BLaER1 (cell line): Measurements from ENCODE around the gene CAV2.
A peak's percentile ranks its signal among the peaks of the same experiment; 100 is the strongest.

Experiments
- H3K27ac ChIP-seq: shearing (Covaris generic); formaldehyde crosslinking; 2 replicates; pipeline ENCODE4 v1.8.1; 2022
- H3K27me3 ChIP-seq: shearing (Covaris generic); formaldehyde crosslinking; 2 replicates; pipeline ENCODE4 v1.8.1; 2022
- H3K36me3 ChIP-seq: shearing (Covaris generic); formaldehyde crosslinking; 2 replicates; pipeline ENCODE4 v1.8.1; 2022
- H3K4me1 ChIP-seq: shearing (Covaris generic); formaldehyde crosslinking; 2 replicates; pipeline ENCODE4 v1.8.1; 2022
- H3K4me2 ChIP-seq: shearing (Covaris generic); formaldehyde crosslinking; 2 replicates; pipeline ENCODE4 v1.8.1; 2022
- H3K4me3 ChIP-seq: shearing (Covaris generic); formaldehyde crosslinking; 2 replicates; pipeline ENCODE4 v1.8.1; 2022
- H3K9ac ChIP-seq: shearing (Covaris generic); formaldehyde crosslinking; 2 replicates; pipeline ENCODE4 v1.8.1; 2022
- H3K9me3 ChIP-seq: shearing (Covaris generic); formaldehyde crosslinking; 2 replicates; pipeline ENCODE4 v1.8.1; 2022
- H4K20me1 ChIP-seq: shearing (Covaris generic); formaldehyde crosslinking; 2 replicates; pipeline ENCODE4 v1.8.1; 2022
- Cebpa-rat ChIP-seq: shearing (Covaris generic); IDR thresholded peaks from 2 replicates; pipeline ENCODE4 v1.8.1; 2022

Gene CAV2

GRCh38 chr7:116521046-116521664 is 21.6 kb downstream of the CAV2 start:
- Histone ChIP-seq H3K4me2 (no peak overlapping the region), H3K27ac (no peak overlapping the region), H3K9me3 (no peaks in the 10 kb centered on the region), H3K9ac (no peak overlapping the region), H3K4me3 (no peak overlapping the region), H3K36me3 (no peaks in the 10 kb centered on the region), H4K20me1 (peaks cover 7% of the 10 kb centered on the region), H3K27me3 (peaks cover 31% of the 10 kb centered on the region), H3K4me1 (peaks cover 13% of the 10 kb centered on the region)
- TF ChIP-seq Cebpa-rat = no peak

DNA sequence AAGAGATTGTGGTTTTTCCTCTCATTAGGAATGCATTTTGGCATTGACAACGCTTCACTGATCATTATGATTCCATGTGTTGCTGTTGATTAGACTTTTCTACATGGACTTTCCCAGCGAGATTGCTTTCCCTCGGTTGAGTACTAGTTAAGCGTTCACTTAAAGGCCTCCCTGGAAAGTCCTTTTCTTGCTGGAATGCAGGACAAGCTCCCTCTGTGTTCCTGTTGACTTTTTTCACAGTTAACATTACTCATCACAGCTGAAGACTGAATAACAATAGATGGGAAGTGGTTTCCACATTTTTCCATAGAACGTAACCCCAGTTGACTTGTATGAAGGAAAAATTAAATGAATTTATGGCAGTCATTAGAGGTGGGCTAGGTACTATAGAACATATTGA is 22.7 kb downstream of the CAV2 start:
- Histone ChIP-seq H3K36me3 (no peaks in the 10 kb centered on the region), H3K27me3 (peaks cover 42% of the 10 kb centered on the region), H3K9me3 (no peaks in the 10 kb centered on the region), H3K4me1 (peaks cover 20% of the 10 kb centered on the region), H3K4me3 (no peak overlapping the region), H3K9ac (no peak overlapping the region), H3K4me2 (no peak overlapping the region), H4K20me1 (peaks cover 7% of the 10 kb centered on the region), H3K27ac (no peak overlapping the region)
- TF ChIP-seq Cebpa-rat = no peak

GRCh38 chr7:116524221-116524608 is 24.7 kb downstream of the CAV2 start:
- no peaks in the 10 kb centered on the region for H3K36me3 ChIP-seq
- peaks cover 7% of the 10 kb centered on the region for H4K20me1 ChIP-seq
- H3K4me1 ChIP-seq = peaks cover 20% of the 10 kb centered on the region
- H3K27ac ChIP-seq = no peak overlapping the region
- H3K27me3 ChIP-seq = peaks cover 47% of the 10 kb centered on the region
- no peak for TF ChIP-seq Cebpa-rat
- H3K4me2 ChIP-seq = no peak overlapping the region
- no peaks in the 10 kb centered on the region for H3K9me3 ChIP-seq
- H3K4me3 ChIP-seq = no peak overlapping the region
- no peak overlapping the region for H3K9ac ChIP-seq

DNA sequence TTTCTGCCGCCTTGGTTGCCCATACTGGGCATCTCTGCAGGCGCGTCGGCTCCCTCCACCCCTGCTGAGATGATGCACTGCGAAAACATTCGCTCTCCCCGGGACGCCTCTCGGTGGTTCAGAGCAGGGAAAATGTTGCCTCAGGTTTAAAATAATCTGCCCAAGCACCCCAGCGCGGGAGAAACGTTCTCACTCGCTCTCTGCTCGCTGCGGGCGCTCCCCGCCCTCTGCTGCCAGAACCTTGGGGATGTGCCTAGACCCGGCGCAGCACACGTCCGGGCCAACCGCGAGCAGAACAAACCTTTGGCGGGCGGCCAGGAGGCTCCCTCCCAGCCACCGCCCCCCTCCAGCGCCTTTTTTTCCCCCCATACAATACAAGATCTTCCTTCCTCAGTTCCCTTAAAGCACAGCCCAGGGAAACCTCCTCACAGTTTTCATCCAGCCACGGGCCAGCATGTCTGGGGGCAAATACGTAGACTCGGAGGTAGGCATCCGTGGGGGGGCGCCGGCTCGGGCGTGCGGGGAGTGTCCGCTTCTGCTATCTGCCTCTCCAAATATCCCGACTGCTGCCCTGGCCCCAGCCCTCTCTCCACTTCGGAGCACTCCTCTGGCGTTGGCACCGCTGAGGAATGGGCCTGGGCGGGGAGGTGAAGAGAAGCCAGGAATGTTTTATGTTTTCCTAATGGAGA is 25.2 kb downstream of the CAV2 start, which contains the start of gene CAV1:
Gene CAV1 (plus strand): TSS at position 428 of the 689 bp plus-strand sequence. CDS start 27 bp downstream, at position 455.
- peak within 1 kb of the TSS; percentile 67 for H3K4me3 ChIP-seq
- H3K27ac ChIP-seq = no peak within 1 kb of the TSS
- peaks cover 7% of the 10 kb centered on the region for H4K20me1 ChIP-seq
- no peaks in the 10 kb centered on the region for H3K36me3 ChIP-seq
- peaks cover 20% of the 10 kb centered on the region for H3K4me1 ChIP-seq
- H3K27me3 ChIP-seq = peaks cover 47% of the 10 kb centered on the region
- H3K4me2 ChIP-seq = peak within 1 kb of the TSS; percentile 96
- peak within 1 kb of the TSS; percentile 13; the same call in 1 of the 2 replicates for H3K9ac ChIP-seq
- no peak for TF ChIP-seq Cebpa-rat
- H3K9me3 ChIP-seq = no peaks in the 10 kb centered on the region

DNA sequence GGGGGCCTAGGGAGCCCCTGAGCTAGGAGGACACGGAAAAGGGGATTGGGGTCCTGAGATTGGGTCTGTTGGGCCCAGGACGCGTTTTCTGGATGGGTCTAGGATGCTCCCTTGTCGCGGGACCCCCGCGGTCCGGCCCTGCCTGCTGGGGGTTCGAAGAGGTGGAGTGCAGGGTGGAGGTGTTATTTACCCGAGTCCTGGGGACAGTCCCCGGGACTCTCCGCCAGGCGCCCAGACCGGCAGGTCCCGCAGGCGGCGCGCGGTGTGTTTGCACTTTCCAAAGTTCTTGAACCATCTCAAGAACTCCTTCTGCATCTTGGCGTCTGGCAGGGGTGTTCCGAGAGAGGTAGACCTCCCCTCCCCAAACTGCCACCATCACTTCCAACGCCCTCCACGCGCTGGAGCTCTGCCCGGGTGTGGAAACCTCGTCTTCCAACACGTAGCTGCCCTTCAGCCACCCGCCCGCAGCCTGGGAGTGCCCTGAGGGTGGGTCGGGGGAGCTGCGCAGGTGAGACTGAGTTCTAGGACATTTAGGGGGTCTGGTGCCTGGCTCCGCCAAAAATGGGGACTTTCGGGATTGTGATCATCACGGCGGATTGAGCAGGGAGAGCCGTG is 25.9 kb downstream of the CAV2 start:
- no peak for TF ChIP-seq Cebpa-rat
- H3K4me2 ChIP-seq = peak overlapping the region; percentile 96
- peak overlapping the region; percentile 67 for H3K4me3 ChIP-seq
- no peaks in the 10 kb centered on the region for H3K9me3 ChIP-seq
- peaks cover 7% of the 10 kb centered on the region for H4K20me1 ChIP-seq
- H3K4me1 ChIP-seq = peaks cover 20% of the 10 kb centered on the region
- H3K27ac ChIP-seq = no peak overlapping the region
- H3K27me3 ChIP-seq = peaks cover 47% of the 10 kb centered on the region
- H3K36me3 ChIP-seq = no peaks in the 10 kb centered on the region
- H3K9ac ChIP-seq = peak overlapping the region; percentile 13; the same call in 1 of the 2 replicates

- H3K27me3 ChIP-seq = peaks cover 47% of the 10 kb centered on the region
- peak overlapping the region; percentile 96 for H3K4me2 ChIP-seq
- H4K20me1 ChIP-seq = peaks cover 7% of the 10 kb centered on the region
- H3K4me1 ChIP-seq = peaks cover 20% of the 10 kb centered on the region
- TF ChIP-seq Cebpa-rat = no peak
- peak overlapping the region; percentile 13; the same call in 1 of the 2 replicates for H3K9ac ChIP-seq
- no peaks in the 10 kb centered on the region for H3K36me3 ChIP-seq
- peak overlapping the region; percentile 67 for H3K4me3 ChIP-seq
- H3K27ac ChIP-seq = no peak overlapping the region
- no peaks in the 10 kb centered on the region for H3K9me3 ChIP-seq
Measured at GRCh38 chr7:116525913-116526861, 26.6 kb downstream of the CAV2 start.

DNA sequence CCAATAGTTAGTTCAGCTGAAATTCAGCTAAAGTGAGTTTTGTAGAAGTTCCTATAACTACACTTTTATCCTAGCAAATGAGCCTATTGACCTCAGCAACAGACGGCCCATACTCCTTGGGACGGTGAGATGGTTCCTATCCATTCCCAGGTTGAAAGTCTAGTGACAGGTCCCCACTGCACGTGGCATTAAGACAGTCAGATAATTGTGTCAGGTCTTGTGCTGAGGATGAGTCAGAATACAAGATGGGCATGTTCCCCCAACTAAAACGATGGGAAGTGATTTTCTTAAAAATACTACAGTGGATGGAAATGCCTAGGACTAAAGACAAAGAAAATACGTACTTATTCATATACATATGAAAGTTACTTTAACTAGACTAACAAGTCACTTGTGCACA is 27.4 kb downstream of the CAV2 start:
- H3K9me3 ChIP-seq = no peaks in the 10 kb centered on the region
- H4K20me1 ChIP-seq = peaks cover 7% of the 10 kb centered on the region
- no peak overlapping the region for H3K27ac ChIP-seq
- no peak overlapping the region for H3K9ac ChIP-seq
- H3K4me3 ChIP-seq = peak overlapping the region; percentile 67
- peaks cover 20% of the 10 kb centered on the region for H3K4me1 ChIP-seq
- TF ChIP-seq Cebpa-rat = no peak
- peaks cover 47% of the 10 kb centered on the region for H3K27me3 ChIP-seq
- no peaks in the 10 kb centered on the region for H3K36me3 ChIP-seq
- H3K4me2 ChIP-seq = peak overlapping the region; percentile 96

DNA sequence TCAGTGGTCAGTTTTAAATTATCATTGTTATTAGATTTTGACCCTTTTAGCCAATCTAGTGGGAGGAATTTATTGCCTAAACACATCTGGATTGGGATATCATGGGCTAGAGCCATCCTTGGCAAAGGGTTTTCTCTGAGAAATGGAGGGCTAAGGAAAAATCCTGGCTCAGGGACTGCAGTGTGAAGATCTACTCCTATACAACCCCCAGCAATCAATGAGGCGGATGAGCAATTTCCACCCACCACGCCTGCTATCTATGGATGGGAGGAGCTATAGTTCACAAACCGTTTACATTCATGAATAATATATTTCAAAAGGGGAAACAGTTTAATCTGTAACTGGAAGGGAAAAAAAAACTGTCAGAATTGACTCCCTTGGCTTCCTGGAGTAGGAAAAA is 28.0 kb downstream of the CAV2 start:
- Histone ChIP-seq H3K27me3 (peaks cover 47% of the 10 kb centered on the region), H3K36me3 (no peaks in the 10 kb centered on the region), H3K27ac (no peak overlapping the region), H3K4me3 (no peak overlapping the region), H3K9me3 (no peaks in the 10 kb centered on the region), H3K9ac (no peak overlapping the region), H3K4me1 (peaks cover 20% of the 10 kb centered on the region), H4K20me1 (peaks cover 7% of the 10 kb centered on the region), H3K4me2 (no peak overlapping the region)
- TF ChIP-seq Cebpa-rat = no peak

DNA sequence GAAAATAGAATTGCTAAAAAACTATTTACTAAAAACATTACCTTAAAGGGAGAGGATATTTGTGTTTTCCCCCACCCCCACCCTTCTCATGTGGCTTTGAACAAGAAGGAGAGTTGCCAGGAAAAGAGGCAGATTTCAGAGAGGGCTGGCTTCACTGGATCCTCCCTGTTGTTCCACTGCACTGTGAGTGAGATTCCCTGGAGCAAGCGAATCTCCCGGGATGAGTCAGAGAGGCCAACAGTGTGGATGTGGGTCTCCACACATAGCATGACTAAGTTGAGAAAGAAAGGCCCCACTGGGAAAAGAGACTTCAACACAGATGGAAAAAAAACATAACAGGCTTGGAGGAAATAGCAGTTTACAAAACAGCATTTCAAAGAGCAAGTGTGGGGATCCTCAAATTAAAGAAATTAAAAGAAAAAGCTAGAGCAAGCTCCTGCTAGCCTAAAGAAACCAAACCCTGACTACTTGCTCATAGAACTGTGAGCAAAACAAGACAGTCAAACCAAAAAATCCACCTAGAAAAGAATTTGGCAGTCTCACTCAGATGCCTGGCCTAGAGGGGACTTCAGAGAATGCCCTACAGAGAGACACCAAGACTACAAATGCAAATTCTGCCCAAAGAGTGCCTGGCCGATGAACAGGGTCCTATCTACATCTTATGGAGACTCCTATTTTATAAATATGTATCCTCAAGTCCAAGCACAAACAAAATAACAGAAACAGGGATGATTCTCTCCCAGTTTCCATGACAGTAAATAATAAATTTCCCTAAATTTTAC is 28.7 kb downstream of the CAV2 start:
- Histone ChIP-seq H3K4me1 (peaks cover 20% of the 10 kb centered on the region), H3K9ac (no peak overlapping the region), H3K4me3 (no peak overlapping the region), H3K36me3 (no peaks in the 10 kb centered on the region), H3K27me3 (peaks cover 45% of the 10 kb centered on the region), H3K4me2 (no peak overlapping the region), H3K27ac (no peak overlapping the region), H3K9me3 (no peaks in the 10 kb centered on the region), H4K20me1 (peaks cover 7% of the 10 kb centered on the region)
- TF ChIP-seq Cebpa-rat = no peak
